GM10266 (cell line): ENCODE measurements around the gene SPRED3.

Source experiments
- DNase-seq: peaks from one replicate; pipeline ENCODE4 v3.0.0; 2012; ENCODE audit errors: extremely low spot score
- TF ChIP-seq, protein P1 (sequence below): IDR thresholded peaks from 2 replicates; pipeline ENCODE4 v1.5.1; 2012; ENCODE audit warnings: mild to moderate bottlenecking, low read depth; ENCODE audit not compliant: control insufficient read depth, insufficient read depth; ENCODE audit errors: missing control alignments

The SPRED3 gene

DNA sequence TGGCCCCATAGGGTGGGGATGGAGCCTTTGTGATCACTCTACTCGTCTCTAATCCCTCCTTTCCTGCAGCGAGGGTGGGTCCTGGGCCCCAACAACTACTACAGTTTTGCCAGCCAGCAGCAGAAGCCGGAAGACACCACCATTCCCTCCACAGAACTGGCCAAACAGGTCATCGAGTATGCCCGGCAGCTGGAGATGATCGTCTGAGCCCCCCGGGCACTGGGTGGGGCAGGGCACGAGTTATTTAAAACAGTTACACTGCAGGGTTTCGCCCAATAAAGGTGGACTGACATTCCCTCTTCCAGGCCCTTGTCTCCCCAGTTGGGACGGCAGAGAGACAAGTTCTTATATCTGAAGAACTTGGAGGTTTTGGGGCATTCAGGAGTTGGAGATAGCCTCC lies 5.3 kb upstream of the SPRED3 start:
- no peak for DNase-seq
- TF ChIP-seq, protein P1, sequence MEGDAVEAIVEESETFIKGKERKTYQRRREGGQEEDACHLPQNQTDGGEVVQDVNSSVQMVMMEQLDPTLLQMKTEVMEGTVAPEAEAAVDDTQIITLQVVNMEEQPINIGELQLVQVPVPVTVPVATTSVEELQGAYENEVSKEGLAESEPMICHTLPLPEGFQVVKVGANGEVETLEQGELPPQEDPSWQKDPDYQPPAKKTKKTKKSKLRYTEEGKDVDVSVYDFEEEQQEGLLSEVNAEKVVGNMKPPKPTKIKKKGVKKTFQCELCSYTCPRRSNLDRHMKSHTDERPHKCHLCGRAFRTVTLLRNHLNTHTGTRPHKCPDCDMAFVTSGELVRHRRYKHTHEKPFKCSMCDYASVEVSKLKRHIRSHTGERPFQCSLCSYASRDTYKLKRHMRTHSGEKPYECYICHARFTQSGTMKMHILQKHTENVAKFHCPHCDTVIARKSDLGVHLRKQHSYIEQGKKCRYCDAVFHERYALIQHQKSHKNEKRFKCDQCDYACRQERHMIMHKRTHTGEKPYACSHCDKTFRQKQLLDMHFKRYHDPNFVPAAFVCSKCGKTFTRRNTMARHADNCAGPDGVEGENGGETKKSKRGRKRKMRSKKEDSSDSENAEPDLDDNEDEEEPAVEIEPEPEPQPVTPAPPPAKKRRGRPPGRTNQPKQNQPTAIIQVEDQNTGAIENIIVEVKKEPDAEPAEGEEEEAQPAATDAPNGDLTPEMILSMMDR: no peak

DNA sequence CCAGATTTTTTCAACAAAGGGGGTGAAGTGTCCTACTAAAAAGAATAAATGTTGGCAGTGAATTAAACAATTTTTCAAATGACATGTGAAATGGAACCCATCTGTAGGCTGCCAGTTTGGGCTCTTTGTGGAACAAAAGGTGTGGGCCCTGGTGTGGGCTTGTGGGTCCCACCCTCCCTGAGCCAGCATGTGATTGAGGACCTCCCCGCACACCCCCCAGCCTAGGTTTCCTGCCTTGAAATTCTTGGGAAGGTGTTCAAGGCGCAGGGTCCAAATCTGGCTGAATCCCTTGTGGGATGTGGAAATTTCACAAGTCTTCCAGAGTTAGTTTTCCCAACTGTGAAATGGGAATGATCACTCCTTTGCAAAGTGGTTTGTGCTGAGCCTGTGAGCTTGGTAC lies 4.8 kb upstream of the SPRED3 start:
- TF ChIP-seq, protein P1: no peak
- DNase-seq: no peak

DNA sequence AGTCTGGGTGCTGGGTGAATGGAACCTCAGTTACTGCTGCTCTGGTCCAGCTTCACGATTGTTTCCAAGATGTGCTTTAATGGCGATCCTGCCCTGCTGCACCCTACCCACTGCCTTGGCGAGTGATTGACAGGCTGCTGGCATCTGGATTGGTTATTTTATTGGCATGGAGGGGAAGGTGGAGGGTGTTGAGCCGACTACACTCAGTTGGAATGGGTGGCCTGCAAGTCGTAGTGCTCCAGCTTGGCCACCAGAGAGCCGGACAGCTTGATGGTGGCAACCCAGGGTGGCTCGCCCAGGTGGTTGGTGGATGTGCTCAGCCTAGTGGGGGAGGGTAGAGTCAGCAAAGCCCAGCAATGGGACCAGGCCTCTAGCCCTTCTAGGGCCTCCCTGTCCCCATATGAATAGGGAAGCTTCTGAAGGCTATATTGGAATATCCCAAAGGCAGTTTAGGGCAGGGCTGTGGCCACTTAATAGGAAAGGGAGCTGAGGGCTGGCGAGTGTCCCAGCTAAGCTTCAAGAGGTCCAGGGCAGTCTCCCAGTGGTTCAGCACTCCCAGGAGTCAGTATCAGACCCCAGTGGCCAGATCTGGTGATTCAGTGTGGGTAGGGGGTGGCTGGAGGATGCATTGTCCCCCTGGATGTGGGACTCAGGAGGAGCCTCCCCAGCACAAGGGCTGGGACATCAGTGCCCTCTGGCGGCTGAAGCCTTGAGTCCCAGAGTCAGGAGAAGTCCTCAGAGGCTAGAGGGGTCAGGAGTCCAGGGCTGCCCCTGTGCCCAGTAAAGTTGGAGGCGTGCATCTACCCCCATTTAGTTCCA lies 4.1 kb upstream of the SPRED3 start:
- DNase-seq: no peak
- TF ChIP-seq, protein P1: peak; percentile 36

DNA sequence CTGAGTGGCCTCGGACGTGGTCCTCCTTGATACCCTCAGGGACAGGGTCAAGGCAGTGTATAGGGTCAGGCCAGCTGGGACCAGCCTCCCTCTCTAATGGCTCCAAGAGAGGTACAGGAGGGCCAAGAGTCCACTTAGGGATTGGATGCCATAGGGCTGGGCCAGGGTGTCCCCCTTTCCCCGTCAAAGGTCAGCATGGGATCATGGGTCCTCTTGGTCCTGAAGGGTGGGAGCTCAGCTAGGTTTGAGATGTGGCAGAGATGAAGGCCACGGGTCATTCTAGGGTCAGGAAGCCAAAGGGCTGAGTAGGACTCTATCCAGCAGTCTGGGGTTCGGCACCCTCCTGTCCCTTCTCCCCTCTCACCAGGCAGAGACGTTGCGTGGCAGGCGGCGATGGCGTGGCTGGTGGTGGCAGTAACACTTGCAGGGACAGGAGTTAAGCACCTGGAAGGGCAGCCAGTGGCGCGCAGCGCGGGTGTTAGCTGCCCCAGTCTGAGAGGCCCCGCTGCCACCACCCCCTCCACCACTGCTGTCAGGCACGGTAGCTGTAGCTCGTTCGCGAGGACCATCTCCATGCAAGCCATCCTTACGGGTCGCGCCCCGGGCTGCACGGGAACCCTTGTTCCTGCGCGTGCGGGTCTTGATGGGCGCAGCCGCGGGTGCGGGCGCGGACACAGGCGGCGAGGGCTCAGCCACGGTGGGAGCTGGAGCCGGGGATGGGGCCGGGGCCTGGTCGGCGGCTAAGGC lies 3.3 kb upstream of the SPRED3 start:
- TF ChIP-seq, protein P1: no peak
- no peak for DNase-seq

DNA sequence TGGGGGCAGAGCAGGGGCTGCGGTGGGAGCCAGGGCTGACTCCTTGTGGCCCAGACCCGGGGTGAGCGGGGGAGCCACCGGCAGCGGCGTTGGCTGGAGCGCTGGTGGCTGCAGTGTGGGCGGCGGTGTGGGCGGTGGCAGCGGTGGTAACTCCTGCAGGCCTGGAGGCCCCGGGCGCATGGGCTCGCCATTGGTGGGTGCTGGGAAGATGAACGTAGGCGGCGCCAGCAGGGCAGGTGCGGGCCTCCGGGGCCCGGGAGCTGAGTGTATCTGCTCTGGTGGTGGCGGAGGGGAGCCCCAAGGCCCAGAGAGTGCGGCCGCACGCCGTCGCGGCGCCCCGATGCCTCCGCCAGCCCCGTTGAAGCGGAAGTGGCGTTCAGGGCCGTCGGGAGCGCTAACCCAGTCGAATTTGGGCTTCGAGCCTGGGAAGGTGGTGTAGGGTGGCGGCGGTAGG lies 2.7 kb upstream of the SPRED3 start:
- TF ChIP-seq, protein P1: no peak
- DNase-seq: no peak

DNA sequence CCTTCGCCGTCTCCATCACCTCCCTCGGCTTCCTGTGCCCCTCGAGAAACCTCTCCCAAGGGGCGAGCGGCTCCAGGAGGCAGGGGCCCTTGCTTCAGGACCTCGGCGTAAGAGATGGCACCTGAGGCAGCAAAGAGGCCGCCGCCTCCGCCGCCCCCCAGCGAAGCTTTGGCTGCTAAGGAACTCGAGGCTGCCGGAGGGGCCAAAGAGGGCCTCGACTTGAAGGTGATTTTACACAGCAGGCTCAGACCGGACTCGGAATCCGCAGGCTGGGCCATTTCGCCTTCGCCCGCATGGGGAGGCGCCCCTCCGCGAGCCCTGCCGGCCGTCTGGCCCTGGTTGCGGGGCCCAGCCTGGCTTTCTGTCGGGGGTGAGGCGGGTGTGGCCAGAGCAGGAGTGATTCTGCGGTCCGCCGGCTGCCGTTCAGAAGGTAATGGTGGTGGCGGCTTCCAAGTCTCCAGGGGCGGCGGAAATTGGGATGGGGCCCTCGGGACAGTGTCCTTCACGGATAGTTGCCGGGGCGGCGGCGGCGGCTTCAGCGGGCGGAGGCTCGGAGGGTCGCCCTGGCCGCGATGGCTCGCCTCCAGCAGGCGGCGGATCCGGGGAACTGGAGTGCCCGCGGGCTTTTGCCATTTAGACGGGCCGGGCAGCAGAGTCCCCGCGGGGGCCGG lies 2.1 kb upstream of the SPRED3 start:
- TF ChIP-seq, protein P1: no peak
- DNase-seq: no peak

DNA sequence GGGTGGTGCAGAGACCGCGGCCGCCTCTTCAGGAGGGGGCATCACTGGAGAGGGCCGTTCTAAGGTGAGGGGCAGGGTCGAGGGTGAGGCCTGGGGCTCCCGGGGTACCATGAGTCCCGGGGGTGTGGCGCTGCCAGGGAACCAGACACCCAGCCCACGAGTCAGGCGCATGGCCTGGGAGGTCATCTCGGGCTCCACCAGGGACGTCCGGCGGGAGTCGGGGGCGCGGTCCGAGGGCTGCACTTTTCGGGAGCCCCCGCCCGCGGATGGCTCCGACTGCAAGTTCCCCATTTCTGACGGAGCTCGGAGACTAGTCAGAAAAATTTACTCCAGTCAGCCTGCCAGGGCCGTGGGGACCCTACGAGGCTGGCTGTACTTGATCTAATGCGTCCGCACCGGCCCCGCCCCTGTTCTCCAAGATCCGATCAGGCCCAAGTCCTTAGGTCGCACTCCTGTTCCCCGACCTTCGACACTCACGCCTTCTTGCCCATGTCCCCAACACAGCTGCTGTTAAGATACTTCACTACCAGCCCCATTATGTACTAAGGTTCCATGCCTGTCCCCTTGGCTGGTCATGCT lies 1.4 kb upstream of the SPRED3 start:
- TF ChIP-seq, protein P1: no peak

More for the DNA sequence above, 1.4 kb upstream of the SPRED3 start:
- DNase-seq: no peak
